ENCODE results near the gene GNG2. TPM values are rescaled to one million over a fixed set of nuclear protein-coding genes. Genes with fewer than 3 reads are reported as not detected.

The GNG2 gene
- total and polyA plus RNA-seq, 2 experiments from 2014 or later = 9.9 to 14.8 TPM

- TF ChIP-seq REST (IDR thresholded peaks at IDR 0.05; ENCODE audit: unreplicated experiment) (no peak), ZNF331 (CRISPR knock-in tag; IDR thresholded peaks at IDR 0.05; ENCODE audit: low read depth) (no peak), POLR2AphosphoS5 (IDR thresholded peaks at IDR 0.05; ENCODE audit: low read depth) (no peak), EZH2 (IDR thresholded peaks at IDR 0.05; ENCODE audit: low read depth, unreplicated experiment) (no peak), NANOG (IDR thresholded peaks at IDR 0.05; ENCODE audit: borderline replicate concordance) (no peak)
Observed at GRCh38 chr14:51929166-51929565, 68.8 kb downstream of the GNG2 start (continued).

- Mint-ChIP-seq H3K36me3 (ENCODE audit: low read depth) (no peaks in the 10 kb centered on the region), H3K9me3 (no peaks in the 10 kb centered on the region), H3K4me3 (no peak overlapping the region), H3K27me3 (ENCODE audit: insufficient read depth, low read depth, poor library complexity) (peaks cover 5% of the 10 kb centered on the region), H3K4me1 (no peaks in the 10 kb centered on the region), H3K27ac (no peak overlapping the region)
- no peaks in the 10 kb centered on the region for H3K79me2 ChIP-seq (replicated peaks; ENCODE audit: insufficient read depth)
- no peaks in the 10 kb centered on the region for H3K36me3 ChIP-seq (ENCODE audit: insufficient read depth)
- H3F3A ChIP-seq (replicated peaks; ENCODE audit: low read depth) = no peaks in the 10 kb centered on the region
- H3K27ac ChIP-seq (ENCODE audit: low read depth) = no peak overlapping the region
- H4K20me1 ChIP-seq (replicated peaks; ENCODE audit: insufficient read depth) = no peaks in the 10 kb centered on the region; the same call in 1 of the 2 replicates
- no peak overlapping the region for H3K4me2 ChIP-seq
- H3K4me1 ChIP-seq (ENCODE audit: insufficient read depth) = no peaks in the 10 kb centered on the region
- no peaks in the 10 kb centered on the region for H3K27me3 ChIP-seq (ENCODE audit: insufficient read depth)
- no peak for DNase-seq (ENCODE audit: low spot score)
- peaks cover 7% of the 10 kb centered on the region; the same call in 1 of the 2 replicates for H3K9me2 ChIP-seq (ENCODE audit: insufficient read depth)
- H2AFZ ChIP-seq = no peak overlapping the region
- ATAC-seq = no peak
- no peak overlapping the region for H3K4me3 ChIP-seq
- TF ChIP-seq STAT1 (IDR thresholded peaks at IDR 0.05; ENCODE audit: unreplicated experiment) (no peak), JUNB (IDR thresholded peaks at IDR 0.05; ENCODE audit: unreplicated experiment) (no peak), NANOG (IDR thresholded peaks at IDR 0.05; ENCODE audit: borderline replicate concordance) (no peak), ZNF114 (CRISPR knock-in tag; IDR thresholded peaks at IDR 0.05) (no peak), ETS1 (IDR thresholded peaks at IDR 0.05) (no peak), EZH2 (IDR thresholded peaks at IDR 0.05; ENCODE audit: low read depth, unreplicated experiment) (no peak), REST (IDR thresholded peaks at IDR 0.05; ENCODE audit: unreplicated experiment) (no peak)
Observed at GRCh38 chr14:51929910-51930682, 69.7 kb downstream of the GNG2 start.
